ENCODE data around the gene STC2. TPM values are rescaled to one million over a fixed set of nuclear protein-coding genes. Genes with fewer than 3 reads are reported as not detected.

The STC2 gene
- total and polyA plus RNA-seq, 10 of the 15 experiments (the other 5 are each of a cell fraction or from before 2014, with no cell fraction given), result 0.05 to 4.8 (median 2.0) TPM

- no peak for DNase-seq (ENCODE audit: low read depth, low spot score)
- Histone ChIP-seq H3K79me2 (ENCODE audit: control insufficient read depth, insufficient read depth, low read length) (peaks cover 11% of the 10 kb centered on the region), H3K9ac (ENCODE audit: control insufficient read depth, insufficient read depth, low read length) (no peak overlapping the region), H2AFZ (ENCODE audit: control insufficient read depth, low read depth, low read length) (no peak overlapping the region), H3K36me3 (ENCODE audit: control insufficient read depth in 2 of 2, insufficient read depth in 2 of 2, low read length in 1 of 2) (no peaks in the 10 kb centered on the region), H3K4me1 (ENCODE audit: control insufficient read depth, insufficient read depth, low read length) (no peaks in the 10 kb centered on the region; the same call in 1 of the 2 replicates), H4K20me1 (ENCODE audit: control insufficient read depth, insufficient read depth) (no peaks in the 10 kb centered on the region), H3K4me3 (no peak overlapping the region), H3K9me3 (replicated peaks; ENCODE audit: control insufficient read depth, insufficient read depth, low read length) (no peaks in the 10 kb centered on the region; the same call in none of the 3 replicates), H3K27ac (ENCODE audit: control insufficient read depth, insufficient read depth) (no peak overlapping the region), H3K4me2 (ENCODE audit: control insufficient read depth, insufficient read depth) (no peak overlapping the region; the same call in 1 of the 2 replicates), H3K27me3 (replicated peaks in 1 of 2; ENCODE audit: control insufficient read depth in 2 of 2, insufficient read depth in 2 of 2, low read length in 1 of 2) (peaks cover 2 to 4% of the 10 kb centered on the region in 2 experiments; a peak in 2 of 4 replicates)
- BruUV-seq (replicated peaks), result no TSS peak
- TF ChIP-seq SMAD1 (IDR thresholded peaks at IDR 0.05; ENCODE audit: low read depth, partially characterized antibody) (no peak), MLLT1 (IDR thresholded peaks at IDR 0.05) (peak; percentile 7; the same call in 1 of the 2 replicates), ZNF592 (IDR thresholded peaks at IDR 0.05) (no peak)
- no peak for FAIRE-seq
- ATAC-seq, result no peak
- intact Hi-C loops (cut with micrococcal nuclease; ENCODE audit: unreplicated experiment), result loop anchor here (5.0 kb wide), 1 partner anchor 493 kb away; no protein-coding TSS in a partner anchor
- SMC1A ChIA-PET (ENCODE audit: uncharacterized antibody, unreplicated experiment), result interaction anchor here (1.2 to 3.9 kb wide), 4 partner anchors 24 to 349 kb away, joined by 3 to 29 read pairs (median 3); partner anchors contain the start of gene ATP6V0E1
- 55% methylated on average over 8 of the region's 8 CpGs for WGBS (ENCODE audit: insufficient coverage, insufficient replicate concordance, low lambda C conversion rate, missing lambda C conversion rate)
- in situ Hi-C loops (cut with MboI), result loop anchor here (5.0 kb wide), 2 partner anchors 38 to 348 kb away; partner anchors contain the start of gene ATP6V0E1
- CTCF ChIA-PET, result interaction anchor here (0.6 to 6.9 kb wide), 5 partner anchors 25 to 350 kb away, joined by 3 to 79 read pairs (median 4); partner anchors contain the start of gene ATP6V0E1
- RAD21 ChIA-PET (ENCODE audit: unreplicated experiment), result interaction anchor here (1.2 to 2.1 kb wide), 4 partner anchors 35 to 346 kb away, joined by 3 to 22 read pairs (median 4); partner anchors contain the start of gene ATP6V0E1
- POLR2A ChIA-PET, result interaction anchor here (0.6 kb wide), 1 partner anchor 384 kb away, joined by 5 read pairs; no protein-coding TSS in a partner anchor
These were observed 2.4 kb upstream of the STC2 start for GRCh38 chr5:173330338-173331206.

Measured in GM12878 (cell line).